HFF-Myc (cell line): ENCODE data around the gene AHCTF1.

Experiments used
- DNase-seq: peaks from one replicate; pipeline ENCODE4 v3.0.0-alpha.2; 2011; ENCODE audit warnings: low read depth; ENCODE audit errors: extremely low read depth
- H3K4me3 ChIP-seq: replicated peaks from 2 replicates; pipeline ENCODE4 v1.5.1; 2011; ENCODE audit warnings: low read depth, mild to moderate bottlenecking, control low read depth, low read length
- CTCF ChIP-seq: IDR thresholded peaks from 2 replicates; pipeline ENCODE4 v1.5.1; 2012; ENCODE audit warnings: mild to moderate bottlenecking, low read depth, low read length, control low read depth; ENCODE audit errors: missing control alignments

The AHCTF1 gene

GRCh38 chr1:246966502-246966901 lies 34.8 kb upstream of the AHCTF1 start:
- H3K4me3 ChIP-seq = no peak overlapping the region
- no peak for DNase-seq
- no peak for TF ChIP-seq CTCF

GRCh38 chr1:246959944-246960693 lies 28.4 kb upstream of the AHCTF1 start:
- no peak for TF ChIP-seq CTCF
- no peak for DNase-seq

GRCh38 chr1:246954126-246954525 lies 22.4 kb upstream of the AHCTF1 start:
- no peak overlapping the region for H3K4me3 ChIP-seq
- no peak for DNase-seq
- TF ChIP-seq CTCF = no peak

More at GRCh38 chr1:246959944-246960693, 28.4 kb upstream of the AHCTF1 start:
- H3K4me3 ChIP-seq = no peak overlapping the region

- DNase-seq = no peak
- H3K4me3 ChIP-seq = no peak overlapping the region
- TF ChIP-seq CTCF = no peak
Measured at GRCh38 chr1:246951413-246951812, 19.7 kb upstream of the AHCTF1 start.

- H3K4me3 ChIP-seq = no peak overlapping the region
- no peak for DNase-seq
- no peak for TF ChIP-seq CTCF
Measured at GRCh38 chr1:246949956-246950355, 18.2 kb upstream of the AHCTF1 start.

GRCh38 chr1:246947255-246947654 lies 15.5 kb upstream of the AHCTF1 start:
- DNase-seq = peak; percentile 11
- TF ChIP-seq CTCF = no peak
- H3K4me3 ChIP-seq = no peak overlapping the region

- no peak for DNase-seq
- no peak overlapping the region for H3K4me3 ChIP-seq
- TF ChIP-seq CTCF = no peak
Measured at GRCh38 chr1:246946366-246946765, 14.6 kb upstream of the AHCTF1 start.
